Stimulated activated naive CD4-positive, alpha-beta T cell treated with Interleukin-2 at 50 U/mL for 16 hours (primary cell): ENCODE measurements around the gene NDUFAF7.
"Not testable (repeated sequence)": the region's sequence is repeated elsewhere in the genome, so short reads cannot be mapped to it uniquely, and the experiment has no call there.

Source experiments
- DNase-seq: peaks from one replicate; lab custom pipeline; 2025; lab: John Stamatoyannopoulos, UW

The NDUFAF7 gene, protein sequence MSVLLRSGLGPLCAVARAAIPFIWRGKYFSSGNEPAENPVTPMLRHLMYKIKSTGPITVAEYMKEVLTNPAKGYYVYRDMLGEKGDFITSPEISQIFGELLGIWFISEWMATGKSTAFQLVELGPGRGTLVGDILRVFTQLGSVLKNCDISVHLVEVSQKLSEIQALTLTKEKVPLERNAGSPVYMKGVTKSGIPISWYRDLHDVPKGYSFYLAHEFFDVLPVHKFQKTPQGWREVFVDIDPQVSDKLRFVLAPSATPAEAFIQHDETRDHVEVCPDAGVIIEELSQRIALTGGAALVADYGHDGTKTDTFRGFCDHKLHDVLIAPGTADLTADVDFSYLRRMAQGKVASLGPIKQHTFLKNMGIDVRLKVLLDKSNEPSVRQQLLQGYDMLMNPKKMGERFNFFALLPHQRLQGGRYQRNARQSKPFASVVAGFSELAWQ

DNA sequence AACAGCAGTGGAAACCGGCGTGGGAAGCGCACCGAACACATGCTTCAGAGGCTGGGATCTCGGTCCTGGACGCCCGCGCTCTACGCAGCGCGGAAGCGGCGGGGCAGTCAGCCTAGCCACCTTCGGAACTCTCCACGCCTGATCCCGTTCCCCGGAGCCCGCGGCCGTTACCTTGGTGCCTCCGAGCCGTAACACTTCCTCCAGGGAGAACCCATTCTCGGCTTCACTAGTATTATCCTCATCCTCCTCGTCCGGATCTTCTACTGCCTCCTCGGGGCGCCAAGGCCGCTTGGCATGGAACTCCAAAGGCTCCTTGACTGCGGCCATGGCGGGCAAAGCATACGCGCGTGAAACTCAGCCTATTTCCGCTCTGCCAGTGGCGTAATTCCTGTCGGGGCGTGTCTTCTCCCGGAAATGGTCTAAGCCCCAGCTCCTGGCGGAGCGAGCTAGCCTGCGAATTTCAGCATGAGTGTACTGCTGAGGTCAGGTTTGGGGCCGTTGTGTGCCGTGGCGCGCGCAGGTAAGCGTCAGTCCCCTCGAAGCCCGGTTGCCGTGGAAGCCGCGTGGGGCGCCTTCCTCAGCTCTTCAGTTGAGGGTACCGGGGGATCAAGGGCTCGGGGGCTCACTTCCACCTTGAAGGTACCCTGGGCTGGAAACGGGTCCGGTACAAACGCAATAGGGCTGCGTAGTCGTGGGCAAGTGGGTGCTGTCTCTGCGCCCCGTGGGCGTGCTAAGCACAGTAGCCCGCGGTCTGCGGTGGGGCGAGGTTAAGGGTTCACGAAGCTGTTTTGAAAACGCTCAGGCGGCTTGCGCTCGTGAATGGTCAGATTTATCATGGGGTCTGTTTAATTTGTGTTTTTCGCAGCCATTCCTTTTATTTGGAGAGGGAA, at the start of gene NDUFAF7, which contains the start of gene CEBPZ:
TSS of gene NDUFAF7 (plus strand) at position 418 of the 890 bp plus-strand sequence. CDS start at position 466, 48 bp downstream.
TSS of gene CEBPZ (minus strand) at position 356 of the 890 bp plus-strand sequence. CDS start at position 327, 29 bp downstream.
- peak; percentile 92 for DNase-seq

DNA sequence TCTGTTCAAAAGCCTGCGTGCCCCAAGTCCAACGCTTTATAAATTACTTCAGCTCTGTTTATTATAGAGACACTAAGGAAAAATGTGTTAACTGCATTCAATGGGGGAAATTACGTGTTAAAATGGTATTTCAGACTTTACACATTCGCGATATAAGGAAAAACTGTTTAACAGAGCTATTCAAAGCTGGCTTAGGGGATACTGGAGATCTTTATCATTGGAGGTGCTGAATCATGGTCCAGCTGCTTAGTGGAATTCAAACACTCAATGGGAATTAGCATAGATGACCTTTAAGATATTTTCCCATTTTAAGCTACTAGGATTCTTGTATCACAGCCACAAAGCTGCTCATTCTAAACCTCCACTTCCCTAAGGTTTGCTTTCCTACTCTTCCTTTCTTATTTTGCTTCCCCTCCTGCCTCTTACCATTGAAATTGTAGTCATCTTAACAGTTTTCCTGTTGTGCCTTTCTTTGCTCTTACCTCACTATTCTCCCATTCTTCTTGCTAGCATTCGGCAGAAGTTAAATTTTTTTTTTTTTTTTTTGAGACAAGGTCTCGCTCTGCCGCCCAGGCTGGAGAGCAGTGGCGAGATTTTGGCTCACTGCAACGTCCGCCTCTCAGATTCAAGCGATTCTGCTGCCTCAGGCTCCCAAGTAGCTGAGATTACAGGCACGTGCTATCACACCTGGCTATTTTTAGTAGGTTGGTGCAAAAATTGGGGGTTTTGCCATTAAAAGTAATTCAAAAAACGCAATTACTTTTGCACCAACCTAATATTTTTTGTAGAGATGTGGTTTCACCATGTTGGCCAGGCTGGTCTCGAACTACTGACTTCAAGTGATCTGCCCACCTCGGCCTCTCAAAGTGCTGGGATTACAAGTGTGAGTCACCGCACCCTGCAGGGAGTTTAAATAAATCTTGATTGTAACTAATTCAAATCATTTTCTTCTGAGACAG, 49.5 kb upstream of the NDUFAF7 start:
- no peak for DNase-seq

GRCh38 chr2:37188570-37188969, 42.9 kb upstream of the NDUFAF7 start, which contains the start of gene SULT6B1:
Gene SULT6B1, minus strand, starts transcription at chr2:37188670. Its CDS starts 30 bp downstream, at chr2:37188640.
- no peak for DNase-seq

DNA sequence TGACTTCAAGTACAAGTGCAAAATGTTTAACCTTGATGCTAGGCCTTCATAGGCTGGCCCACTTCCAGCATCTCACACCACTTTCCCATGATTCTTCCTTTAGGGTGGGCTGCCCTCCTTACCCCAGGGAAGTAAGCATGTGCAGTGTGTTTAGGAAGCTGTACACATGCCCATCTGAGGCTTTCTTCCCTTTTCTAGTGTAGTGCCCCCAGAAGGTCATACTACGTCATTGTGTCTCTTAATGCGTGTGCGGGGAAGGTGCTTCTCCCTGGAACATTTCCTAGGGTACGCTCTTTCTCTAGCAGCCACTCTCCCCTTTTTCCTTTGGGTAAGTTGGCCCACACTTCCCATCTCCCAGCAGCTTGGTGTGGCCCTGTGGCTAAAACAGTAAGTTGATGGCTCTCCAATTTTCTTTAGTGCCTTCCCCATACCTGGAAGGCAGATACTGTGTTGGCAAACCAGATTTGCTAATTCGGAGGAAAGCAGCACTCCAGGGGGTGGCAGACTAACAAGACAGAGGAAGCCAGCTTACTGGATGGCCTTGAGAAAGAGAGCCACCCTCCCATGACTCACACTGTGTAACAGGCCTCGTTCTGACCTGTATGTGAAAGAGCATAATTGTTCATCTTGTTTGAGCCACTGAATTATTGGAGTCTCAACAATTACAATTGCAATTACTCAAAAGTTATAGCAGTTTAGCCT, 41.9 kb upstream of the NDUFAF7 start:
- no peak for DNase-seq

DNA sequence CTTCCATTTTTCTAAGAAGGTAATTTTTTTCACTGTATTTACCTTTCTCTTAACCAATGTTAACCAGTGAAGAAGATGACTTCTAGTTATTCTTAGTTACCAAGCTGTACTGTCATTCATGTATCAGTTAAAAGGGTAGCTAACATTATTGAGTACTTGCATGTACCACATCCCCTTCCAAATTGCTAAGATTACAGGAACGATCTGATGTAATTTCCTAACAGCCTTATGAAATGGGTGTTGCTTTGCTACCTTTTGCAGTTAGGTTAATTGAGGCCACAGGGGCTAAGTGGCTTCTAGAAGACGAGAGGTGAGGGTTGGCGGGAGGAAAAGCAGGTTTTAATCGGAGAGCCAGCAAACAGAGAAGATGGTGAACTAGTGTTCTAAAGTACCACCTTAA, 41.2 kb upstream of the NDUFAF7 start:
- no peak for DNase-seq

DNA sequence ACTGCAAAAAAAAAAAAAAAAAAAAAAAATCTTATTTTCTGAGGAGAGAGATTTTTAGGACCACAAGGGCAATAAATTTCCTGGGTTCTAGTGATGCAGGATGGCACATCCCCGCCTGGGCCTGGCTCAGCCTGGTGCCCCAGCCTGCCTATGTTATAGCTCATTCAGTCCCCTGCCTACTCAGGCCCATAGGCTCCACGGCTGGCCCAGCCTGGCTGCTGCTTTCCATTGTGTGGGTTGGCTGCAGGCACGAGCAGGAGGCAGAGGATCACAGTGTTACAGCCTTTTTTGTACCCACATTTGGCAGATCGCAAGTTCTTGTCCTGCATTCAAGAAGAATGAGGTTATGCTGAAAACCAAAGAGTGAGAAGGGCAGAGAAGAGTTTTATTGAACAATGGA, 40.2 kb upstream of the NDUFAF7 start:
- DNase-seq = no peak

DNA sequence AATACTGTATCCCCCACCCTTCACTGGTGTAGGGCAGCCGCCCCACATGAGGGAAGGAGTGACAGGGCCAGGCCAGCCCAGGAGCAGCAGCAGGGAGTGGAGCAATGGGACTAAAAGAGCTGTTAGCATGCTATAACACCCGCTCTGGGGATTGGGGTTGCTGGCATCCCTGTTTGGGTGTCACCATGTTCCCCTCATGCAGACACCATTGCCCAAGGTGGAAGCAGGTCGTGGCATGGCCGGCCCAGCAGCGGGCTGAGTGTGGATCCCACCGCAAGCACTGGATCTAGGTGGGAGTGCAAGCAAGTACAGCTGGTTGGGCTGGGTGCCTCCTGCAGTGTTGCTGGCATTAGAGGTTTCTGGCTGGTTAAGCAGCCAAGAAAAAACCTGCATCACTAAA, 39.7 kb upstream of the NDUFAF7 start:
- no peak for DNase-seq

- DNase-seq = no peak
Observed at GRCh38 chr2:37192551-37192950, 38.9 kb upstream of the NDUFAF7 start.

DNA sequence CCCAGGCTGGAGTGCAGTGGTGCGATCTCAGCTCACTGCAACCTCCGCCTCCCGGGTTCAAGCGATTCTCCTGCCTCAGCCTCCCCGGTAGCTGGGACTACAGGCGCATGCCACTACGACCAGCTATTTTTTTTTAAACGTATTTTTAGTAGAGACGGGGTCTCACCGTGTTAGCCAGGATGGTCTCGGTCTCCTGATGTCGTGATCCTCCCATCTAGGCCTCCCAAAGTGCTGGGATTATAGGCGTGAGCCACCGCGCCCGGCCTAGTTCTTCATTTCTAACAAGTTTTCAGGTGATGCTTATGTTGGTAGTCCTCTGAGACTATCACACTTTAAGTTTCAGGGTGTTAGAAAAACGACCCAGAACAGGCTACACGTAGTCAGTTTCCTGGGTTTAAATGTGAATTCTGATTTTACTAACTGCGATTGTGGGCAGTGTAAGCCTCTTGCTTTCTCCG, 35.6 kb upstream of the NDUFAF7 start:
- not testable (repeated sequence) for DNase-seq

DNA sequence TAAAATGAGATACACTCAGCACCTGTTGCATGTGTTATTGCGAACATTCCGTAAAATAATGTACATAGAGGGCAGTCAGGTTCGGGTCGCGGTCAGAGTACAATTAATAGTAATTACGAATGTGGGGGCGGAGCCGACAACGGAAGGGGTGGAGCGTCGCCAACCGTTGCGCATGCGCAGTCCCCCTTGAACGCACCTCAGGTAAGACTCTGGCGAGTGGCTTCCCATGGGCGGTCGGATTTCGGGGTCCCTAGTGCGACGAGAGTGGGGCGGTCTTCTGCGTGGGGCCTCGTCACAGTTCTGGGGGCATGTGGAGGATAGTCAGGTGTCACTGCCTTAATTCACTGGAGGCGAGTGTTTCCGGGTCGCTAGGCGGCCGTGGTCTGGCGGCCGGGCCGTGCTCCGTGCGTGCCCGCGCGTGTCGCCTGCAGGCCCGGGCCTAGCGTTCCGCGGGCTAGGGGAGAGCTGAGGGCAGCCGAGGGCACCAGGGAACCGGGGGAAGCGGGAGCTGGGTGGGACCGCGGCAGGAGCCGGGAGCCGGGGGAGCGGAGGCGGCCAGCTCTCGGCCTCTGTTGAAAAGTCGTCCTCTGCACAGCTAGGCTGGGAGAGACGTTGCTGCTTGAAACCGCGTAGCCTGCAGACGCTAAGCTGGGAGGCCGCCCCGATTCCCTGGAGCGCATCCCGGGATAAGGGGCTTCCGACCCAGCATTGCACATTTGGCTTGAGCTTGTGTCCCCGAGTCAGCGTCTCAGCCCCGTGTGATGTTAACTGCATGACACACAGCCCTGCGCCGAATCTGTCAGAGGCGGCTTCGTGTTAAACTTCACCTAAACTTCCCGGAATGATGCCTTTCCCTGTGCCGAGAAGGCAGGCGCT, 34.9 kb upstream of the NDUFAF7 start, which contains the start of gene CEBPZOS:
TSS of gene CEBPZOS (plus strand) at position 177 of the 876 bp plus-strand sequence. CDS start 3,209 bp downstream, outside the sequence.
- DNase-seq = peak; percentile 80

DNA sequence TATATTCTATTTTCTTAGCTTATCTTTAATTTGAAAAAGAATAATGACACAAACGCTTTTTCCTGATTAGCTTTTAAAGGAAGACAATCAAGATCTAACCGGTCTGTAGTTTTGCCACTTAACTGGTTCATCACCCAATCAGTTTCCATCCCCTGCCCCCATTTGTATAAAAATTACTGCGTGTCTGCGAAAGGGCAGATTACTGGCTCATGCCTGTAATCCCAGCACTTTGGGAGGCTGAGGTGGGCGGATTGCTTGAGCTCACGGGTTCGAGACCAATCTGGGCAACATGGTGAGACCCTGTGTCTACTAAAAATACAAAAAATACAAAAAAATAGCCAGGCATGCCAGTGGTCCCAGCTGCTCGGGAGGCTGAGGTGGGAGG, 32.8 kb upstream of the NDUFAF7 start:
- no peak for DNase-seq

GRCh38 chr2:37201208-37201607, 30.2 kb upstream of the NDUFAF7 start:
- DNase-seq = no peak

DNA sequence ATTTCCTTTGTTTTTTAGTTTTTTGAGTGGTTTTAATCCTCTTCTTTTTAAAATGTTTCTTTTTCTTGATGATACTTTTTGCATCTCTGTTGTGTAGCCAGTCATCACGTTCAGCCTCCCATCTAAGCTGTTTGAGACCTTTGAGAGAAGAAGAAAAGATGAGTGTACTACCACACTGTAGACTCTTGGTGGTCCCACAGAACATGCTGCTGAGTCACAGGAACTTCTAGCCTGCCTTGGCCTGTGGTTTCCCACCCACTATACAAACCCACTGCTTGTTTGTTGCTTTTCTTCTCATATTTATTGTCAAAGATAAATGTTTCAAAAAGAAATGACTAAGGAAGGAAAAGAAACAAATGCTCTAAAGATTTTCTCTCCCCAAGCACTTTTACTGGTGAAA, 29.7 kb upstream of the NDUFAF7 start:
- peak; percentile 7 for DNase-seq

GRCh38 chr2:37203708-37204107, 27.8 kb upstream of the NDUFAF7 start:
- no peak for DNase-seq

GRCh38 chr2:37205071-37205661, 26.3 kb upstream of the NDUFAF7 start:
- not testable (repeated sequence) for DNase-seq

- no peak for DNase-seq
Observed at GRCh38 chr2:37205689-37206341, 25.6 kb upstream of the NDUFAF7 start.

DNA sequence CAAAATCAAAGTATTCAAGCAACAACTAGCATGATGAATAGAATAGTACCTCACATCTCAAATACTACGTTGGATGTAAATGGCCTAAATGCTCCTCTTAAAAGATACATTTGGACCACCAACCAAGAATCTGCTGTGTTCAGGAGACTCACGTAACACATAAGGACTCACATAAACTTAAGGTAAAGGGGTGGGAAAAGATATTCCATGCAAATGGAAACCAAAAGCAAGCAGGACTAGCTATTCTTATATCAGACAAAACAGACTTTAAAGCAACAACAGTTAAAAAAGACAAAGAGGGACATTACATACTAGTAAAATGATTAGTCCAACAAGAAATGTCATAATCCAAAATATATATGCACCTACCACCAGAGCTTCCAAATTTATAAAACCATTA, 24.7 kb upstream of the NDUFAF7 start:
- DNase-seq = not testable (repeated sequence)

DNA sequence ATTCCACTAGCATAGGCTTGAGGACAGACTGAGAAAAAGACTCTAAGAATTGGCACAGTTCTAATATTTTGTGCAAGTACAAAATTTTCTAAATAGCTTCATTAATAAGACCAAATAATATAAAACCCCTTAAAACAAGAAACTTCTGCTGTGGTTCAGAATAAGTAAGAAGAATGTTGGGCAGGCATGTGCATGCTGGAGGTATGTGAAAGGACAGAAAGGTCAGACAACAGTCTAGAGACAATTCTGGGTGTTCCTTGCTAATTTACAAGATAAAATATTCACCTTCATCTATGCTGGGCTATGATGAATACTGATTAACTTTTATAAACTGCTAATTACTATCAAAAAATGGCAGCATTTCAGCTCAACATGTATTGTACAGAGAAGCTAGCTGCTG, 20.2 kb upstream of the NDUFAF7 start:
- no peak for DNase-seq

DNA sequence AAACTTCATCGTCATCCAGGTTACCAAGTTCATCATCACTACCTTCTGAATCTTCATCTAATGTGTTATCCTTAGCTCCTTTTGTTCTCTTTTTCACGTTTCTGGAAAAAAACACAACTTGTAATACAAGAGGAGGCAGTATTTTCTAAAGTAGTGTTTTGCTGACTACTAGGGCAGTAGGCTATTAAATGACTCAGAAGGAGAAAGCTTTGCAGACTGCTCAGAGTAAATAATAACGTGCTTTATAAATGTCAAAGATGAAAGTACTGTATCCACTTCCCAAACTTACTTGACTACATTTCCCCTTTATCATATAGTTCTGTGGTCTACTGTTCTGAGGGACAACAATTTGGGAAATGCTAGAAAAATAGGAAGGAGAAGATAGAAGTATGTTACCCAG, 19.5 kb upstream of the NDUFAF7 start:
- no peak for DNase-seq
